ENCODE data around the gene AAGAB.

AAGAB gene

GRCh38 chr15:67185621-67186225 lies 68.7 kb downstream of the AAGAB start:
- DNase-seq, result no peak

- no peak for DNase-seq
These were observed 69.4 kb downstream of the AAGAB start for GRCh38 chr15:67185051-67185450.

- DNase-seq, result no peak
These were observed 70.1 kb downstream of the AAGAB start for GRCh38 chr15:67184208-67184925.

GRCh38 chr15:67183443-67184169 lies 70.9 kb downstream of the AAGAB start:
- no peak for DNase-seq

GRCh38 chr15:67181221-67181639 lies 73.2 kb downstream of the AAGAB start:
- no peak for DNase-seq

GRCh38 chr15:67180514-67181191 lies 73.8 kb downstream of the AAGAB start:
- no peak for DNase-seq

GRCh38 chr15:67180035-67180434 lies 74.4 kb downstream of the AAGAB start:
- no peak for DNase-seq

GRCh38 chr15:67179411-67179995 lies 75.0 kb downstream of the AAGAB start:
- no peak for DNase-seq

GRCh38 chr15:67178569-67179210 lies 75.8 kb downstream of the AAGAB start:
- no peak for DNase-seq

- no peak for DNase-seq
These were observed 76.7 kb downstream of the AAGAB start for GRCh38 chr15:67177752-67178151.

GRCh38 chr15:67176195-67176971 lies 78.1 kb downstream of the AAGAB start:
- DNase-seq, result no peak

GRCh38 chr15:67175643-67176071 lies 78.8 kb downstream of the AAGAB start:
- DNase-seq, result no peak

GRCh38 chr15:67174864-67175573 lies 79.4 kb downstream of the AAGAB start:
- no peak for DNase-seq

GRCh38 chr15:67174446-67174845 lies 80.0 kb downstream of the AAGAB start:
- DNase-seq, result no peak

GRCh38 chr15:67173786-67174185 lies 80.7 kb downstream of the AAGAB start:
- no peak for DNase-seq

GRCh38 chr15:67173005-67173404 lies 81.5 kb downstream of the AAGAB start:
- DNase-seq, result no peak

GRCh38 chr15:67172172-67172571 lies 82.3 kb downstream of the AAGAB start:
- no peak for DNase-seq

GRCh38 chr15:67171471-67171870 lies 83.0 kb downstream of the AAGAB start:
- no peak for DNase-seq

- DNase-seq, result no peak
These were observed 84.1 kb downstream of the AAGAB start for GRCh38 chr15:67170143-67170925.

GRCh38 chr15:67168694-67169093 lies 85.8 kb downstream of the AAGAB start:
- no peak for DNase-seq
